Calu3 (cell line): ENCODE measurements around the gene ATP8A2. TPM values are rescaled to one million over a fixed set of nuclear protein-coding genes. Genes with fewer than 3 reads are reported as not detected.

Experiments
- BruUV-seq: library from RNA; stranded (reverse); fragments of 400-500 nt; replicated peaks from 2 replicates; lab custom pipeline; 2021; lab: Mats Ljungman, UMichigan
- CTCF ChIA-PET: fragments of 300-600 bp; sonication (Branson Sonifier 250); formaldehyde crosslinking; loops from one replicate; lab custom pipeline; 2022; ENCODE audit warnings: antibody characterized with exemption; lab: Charles Lee
- DNase-seq: peaks from one replicate; pipeline ENCODE4 v3.0.0; 2022
- H3K27ac Mint-ChIP-seq: one replicate; pipeline ENCODE4 v1.8.0; 2022; ENCODE audit warnings: mixed read lengths; ENCODE audit not compliant: unreplicated experiment
- H3K27me3 Mint-ChIP-seq: one replicate; pipeline ENCODE4 v1.8.0; 2022; ENCODE audit warnings: mixed read lengths; ENCODE audit not compliant: unreplicated experiment
- H3K36me3 Mint-ChIP-seq: one replicate; pipeline ENCODE4 v1.8.0; 2022; ENCODE audit warnings: mild to moderate bottlenecking, moderate library complexity, mixed read lengths; ENCODE audit not compliant: insufficient read depth, unreplicated experiment
- H3K4me1 Mint-ChIP-seq: one replicate; pipeline ENCODE4 v1.8.0; 2022; ENCODE audit warnings: mild to moderate bottlenecking, low read depth, mixed read lengths; ENCODE audit not compliant: unreplicated experiment
- H3K4me3 Mint-ChIP-seq: one replicate; pipeline ENCODE4 v1.8.0; 2022; ENCODE audit warnings: mild to moderate bottlenecking, low read depth, moderate library complexity, mixed read lengths; ENCODE audit not compliant: unreplicated experiment
- H3K9me3 Mint-ChIP-seq: one replicate; pipeline ENCODE4 v1.8.0; 2022; ENCODE audit warnings: low read depth, mixed read lengths; ENCODE audit not compliant: unreplicated experiment
- CTCF ChIP-seq: fragments of 200-600 bp; IDR thresholded peaks from one replicate; pipeline ENCODE4 v1.8.0; 2022; ENCODE audit warnings: antibody characterized with exemption; ENCODE audit not compliant: unreplicated experiment
- intact Hi-C: fragments of 100-400 bp; cut with micrococcal nuclease; formaldehyde crosslinking; loops from one replicate; pipeline ENCODE4 v1.10.0; 2022; ENCODE audit not compliant: unreplicated experiment
- total RNA-seq: library from RNA; stranded (reverse); gene quantifications from 2 replicates; pipeline ENCODE4 v1.2.3, GENCODE V29; 2022

ATP8A2 gene
- total RNA-seq, 1 experiment from 2014 or later = 0.05 TPM

GRCh38 chr13:25468325-25469168 is 96.8 kb downstream of the ATP8A2 start:
- no peak for DNase-seq
- intact Hi-C loops = no loop called here
- Mint-ChIP-seq H3K36me3 (no peaks in the 10 kb centered on the region), H3K4me3 (no peak overlapping the region), H3K4me1 (no peaks in the 10 kb centered on the region), H3K27me3 (peaks cover 33% of the 10 kb centered on the region), H3K9me3 (no peaks in the 10 kb centered on the region), H3K27ac (no peak overlapping the region)
- CTCF ChIA-PET = no interaction called here
- BruUV-seq = no TSS peak
- no peak for TF ChIP-seq CTCF

- BruUV-seq = no TSS peak
- no peak for TF ChIP-seq CTCF
- no peaks in the 10 kb centered on the region for H3K4me1 Mint-ChIP-seq
Measured at GRCh38 chr13:25469169-25469525, 97.4 kb downstream of the ATP8A2 start.

GRCh38 chr13:25473864-25474263 is 102.1 kb downstream of the ATP8A2 start:
- DNase-seq = no peak
- Mint-ChIP-seq H3K27me3 (no peaks in the 10 kb centered on the region), H3K4me1 (no peaks in the 10 kb centered on the region), H3K27ac (no peak overlapping the region), H3K36me3 (no peaks in the 10 kb centered on the region), H3K4me3 (no peak overlapping the region), H3K9me3 (no peaks in the 10 kb centered on the region)
- BruUV-seq = no TSS peak
- CTCF ChIA-PET = interaction anchor here (0.6 to 0.7 kb wide), 2 partner anchors 163 to 1473 kb away, joined by 3 to 6 read pairs; no protein-coding TSS in a partner anchor
- intact Hi-C loops = no loop called here
- no peak for TF ChIP-seq CTCF

More at GRCh38 chr13:25469169-25469525, 97.4 kb downstream of the ATP8A2 start:
- H3K4me3 Mint-ChIP-seq = no peak overlapping the region
- intact Hi-C loops = no loop called here
- CTCF ChIA-PET = no interaction called here
- H3K9me3 Mint-ChIP-seq = no peaks in the 10 kb centered on the region
- H3K36me3 Mint-ChIP-seq = no peaks in the 10 kb centered on the region
- peaks cover 27% of the 10 kb centered on the region for H3K27me3 Mint-ChIP-seq
- H3K27ac Mint-ChIP-seq = no peak overlapping the region
- no peak for DNase-seq

GRCh38 chr13:25478186-25478585 is 106.4 kb downstream of the ATP8A2 start:
- Mint-ChIP-seq H3K27me3 (peaks cover 23% of the 10 kb centered on the region), H3K4me3 (no peak overlapping the region), H3K4me1 (no peaks in the 10 kb centered on the region), H3K36me3 (no peaks in the 10 kb centered on the region), H3K9me3 (no peaks in the 10 kb centered on the region), H3K27ac (no peak overlapping the region)
- no peak for DNase-seq
- CTCF ChIA-PET = no interaction called here
- intact Hi-C loops = no loop called here
- no peak for TF ChIP-seq CTCF
- BruUV-seq = no TSS peak
